ENCODE measurements around the gene NCOR1. TPM values are rescaled to one million over a fixed set of nuclear protein-coding genes. Genes with fewer than 3 reads are reported as not detected.

NCOR1 gene
- total RNA-seq, 1 experiment from 2014 or later: 83.8 TPM

DNA sequence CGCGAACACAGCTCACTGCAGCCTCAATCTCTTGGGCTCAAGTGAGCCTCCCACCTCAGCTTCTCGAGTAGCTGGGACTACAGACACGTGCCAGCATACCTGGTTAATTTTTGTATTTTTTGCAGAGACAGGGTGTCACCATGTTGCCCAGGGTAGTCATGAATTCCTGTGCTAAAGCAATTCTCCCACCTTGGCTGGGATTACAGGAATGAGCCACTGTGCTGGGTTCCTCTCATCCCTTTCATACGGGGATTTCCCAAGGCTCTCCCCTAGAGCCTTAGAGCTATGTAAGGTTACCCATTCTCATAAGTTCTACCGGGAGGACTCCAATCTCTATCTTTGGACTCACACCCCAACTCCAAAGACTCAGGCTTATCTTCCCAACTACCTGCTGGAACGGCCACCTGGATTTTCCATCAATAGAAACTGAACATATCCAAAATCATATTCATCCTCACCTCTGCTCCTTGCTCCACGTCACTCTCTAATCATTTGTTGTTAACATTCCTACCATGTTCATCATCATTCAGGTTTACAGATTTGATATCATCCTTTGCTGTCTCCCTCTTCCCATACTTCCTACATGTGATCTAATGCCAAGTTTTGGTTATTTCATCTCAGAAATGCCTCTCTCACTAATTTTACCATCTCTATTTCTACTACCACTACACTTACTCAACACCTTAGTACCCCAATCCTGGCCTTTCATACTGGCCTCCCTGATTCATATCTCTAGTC is 92.5 kb downstream of the NCOR1 start:
- H3K36me3 ChIP-seq (ENCODE audit: control insufficient read depth, insufficient read depth, low read length): peaks cover 21% of the 10 kb centered on the region
- H3K4me3 ChIP-seq (ENCODE audit: low read depth in 2 of 2, low read length in 2 of 2): no peak overlapping the region
- CTCF ChIA-PET: interaction anchor here (0.6 kb wide), 1 partner anchor 331 kb away, joined by 3 read pairs; no protein-coding TSS in a partner anchor

DNA sequence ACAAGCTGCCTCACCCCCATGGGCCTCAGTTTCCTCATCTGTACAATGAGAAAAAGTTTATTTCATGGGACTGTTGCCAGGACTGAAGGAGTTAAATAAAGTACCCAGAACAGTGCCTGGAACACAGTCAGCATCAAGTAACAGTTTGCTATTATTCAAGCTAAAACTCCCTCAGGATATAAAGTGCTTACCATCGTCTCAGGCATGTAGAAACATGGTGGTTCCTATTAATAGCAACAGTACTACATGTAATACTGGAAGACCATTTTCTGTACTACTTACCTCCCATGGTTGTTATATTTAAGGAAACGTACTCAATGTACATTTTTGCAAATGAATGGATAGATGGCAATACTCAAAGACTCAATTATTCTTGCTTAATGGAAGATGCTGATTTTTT is 93.4 kb downstream of the NCOR1 start:
- peaks cover 25% of the 10 kb centered on the region for H3K36me3 ChIP-seq (ENCODE audit: control insufficient read depth, insufficient read depth, low read length)
- DNase-seq (ENCODE audit: low read depth, low spot score): no peak
- no peak for ATAC-seq

More for the DNA sequence above, 92.5 kb downstream of the NCOR1 start:
- in situ Hi-C loops (cut with HindIII; ENCODE audit: low pct_unique_long_range_greater_than_20kb, low sequenced_read_pairs): no loop called here
- peaks cover 5% of the 10 kb centered on the region; the same call in 1 of the 2 replicates for H3K4me1 ChIP-seq (ENCODE audit: control insufficient read depth, insufficient read depth, low read length)
- DNase-seq (ENCODE audit: low read depth, low spot score) (no peak), ATAC-seq (no peak)
- no TSS peak for BruUV-seq (replicated peaks)
- no peak for TF ChIP-seq SIN3A (IDR thresholded peaks at IDR 0.05; ENCODE audit: borderline replicate concordance, insufficient read depth, low read depth, low read length)
- TF ChIP-seq TCF7L2 (IDR thresholded peaks at IDR 0.05; ENCODE audit: low read depth, low read length): no peak
- TF ChIP-seq, protein P1, sequence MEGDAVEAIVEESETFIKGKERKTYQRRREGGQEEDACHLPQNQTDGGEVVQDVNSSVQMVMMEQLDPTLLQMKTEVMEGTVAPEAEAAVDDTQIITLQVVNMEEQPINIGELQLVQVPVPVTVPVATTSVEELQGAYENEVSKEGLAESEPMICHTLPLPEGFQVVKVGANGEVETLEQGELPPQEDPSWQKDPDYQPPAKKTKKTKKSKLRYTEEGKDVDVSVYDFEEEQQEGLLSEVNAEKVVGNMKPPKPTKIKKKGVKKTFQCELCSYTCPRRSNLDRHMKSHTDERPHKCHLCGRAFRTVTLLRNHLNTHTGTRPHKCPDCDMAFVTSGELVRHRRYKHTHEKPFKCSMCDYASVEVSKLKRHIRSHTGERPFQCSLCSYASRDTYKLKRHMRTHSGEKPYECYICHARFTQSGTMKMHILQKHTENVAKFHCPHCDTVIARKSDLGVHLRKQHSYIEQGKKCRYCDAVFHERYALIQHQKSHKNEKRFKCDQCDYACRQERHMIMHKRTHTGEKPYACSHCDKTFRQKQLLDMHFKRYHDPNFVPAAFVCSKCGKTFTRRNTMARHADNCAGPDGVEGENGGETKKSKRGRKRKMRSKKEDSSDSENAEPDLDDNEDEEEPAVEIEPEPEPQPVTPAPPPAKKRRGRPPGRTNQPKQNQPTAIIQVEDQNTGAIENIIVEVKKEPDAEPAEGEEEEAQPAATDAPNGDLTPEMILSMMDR (IDR thresholded peaks at IDR 0.05): no peak
- TF ChIP-seq REST (IDR thresholded peaks at IDR 0.05; ENCODE audit: insufficient read depth in 1 of 2, low read depth in 2 of 2, low read length in 1 of 2): no peak
- no peak for TF ChIP-seq POLR2AphosphoS5 (IDR thresholded peaks at IDR 0.05; ENCODE audit: low read depth, low read length)
- no peaks in the 10 kb centered on the region for H3K9me3 ChIP-seq (ENCODE audit: control insufficient read depth, insufficient read depth, low read depth, low read length)
- POLR2A ChIA-PET: no interaction called here
- no peaks in the 10 kb centered on the region for H3K27me3 ChIP-seq (ENCODE audit: control insufficient read depth, insufficient read depth, low read length)
- no peak overlapping the region for H3K27ac ChIP-seq (ENCODE audit: low read length)
- intact Hi-C loops (cut with micrococcal nuclease; ENCODE audit: unreplicated experiment): no loop called here

More for the DNA sequence above, 93.4 kb downstream of the NCOR1 start:
- in situ Hi-C loops (cut with HindIII; ENCODE audit: low pct_unique_long_range_greater_than_20kb, low sequenced_read_pairs) (no loop called here), intact Hi-C loops (cut with micrococcal nuclease; ENCODE audit: unreplicated experiment) (no loop called here)
- CTCF ChIA-PET: no interaction called here
- POLR2A ChIA-PET: no interaction called here
- H3K4me3 ChIP-seq (ENCODE audit: low read depth in 2 of 2, low read length in 2 of 2): no peak overlapping the region
- BruUV-seq (replicated peaks): no TSS peak
- TF ChIP-seq TCF7L2 (IDR thresholded peaks at IDR 0.05; ENCODE audit: low read depth, low read length): no peak
- no peak for TF ChIP-seq POLR2AphosphoS5 (IDR thresholded peaks at IDR 0.05; ENCODE audit: low read depth, low read length)
- TF ChIP-seq, protein P1 (IDR thresholded peaks at IDR 0.05): no peak
- TF ChIP-seq SIN3A (IDR thresholded peaks at IDR 0.05; ENCODE audit: borderline replicate concordance, insufficient read depth, low read depth, low read length): no peak
- TF ChIP-seq REST (IDR thresholded peaks at IDR 0.05; ENCODE audit: insufficient read depth in 1 of 2, low read depth in 2 of 2, low read length in 1 of 2): no peak
- H3K4me1 ChIP-seq (ENCODE audit: control insufficient read depth, insufficient read depth, low read length): peaks cover 5% of the 10 kb centered on the region; the same call in 1 of the 2 replicates
- no peak overlapping the region for H3K27ac ChIP-seq (ENCODE audit: low read length)
- H3K9me3 ChIP-seq (ENCODE audit: control insufficient read depth, insufficient read depth, low read depth, low read length): no peaks in the 10 kb centered on the region
- H3K27me3 ChIP-seq (ENCODE audit: control insufficient read depth, insufficient read depth, low read length): no peaks in the 10 kb centered on the region
